ENCODE data around the gene FCHSD2.
"Not testable (repeated sequence)": the region's sequence is repeated elsewhere in the genome, so short reads cannot be mapped to it uniquely, and the experiment has no call there.

FCHSD2 gene

DNA sequence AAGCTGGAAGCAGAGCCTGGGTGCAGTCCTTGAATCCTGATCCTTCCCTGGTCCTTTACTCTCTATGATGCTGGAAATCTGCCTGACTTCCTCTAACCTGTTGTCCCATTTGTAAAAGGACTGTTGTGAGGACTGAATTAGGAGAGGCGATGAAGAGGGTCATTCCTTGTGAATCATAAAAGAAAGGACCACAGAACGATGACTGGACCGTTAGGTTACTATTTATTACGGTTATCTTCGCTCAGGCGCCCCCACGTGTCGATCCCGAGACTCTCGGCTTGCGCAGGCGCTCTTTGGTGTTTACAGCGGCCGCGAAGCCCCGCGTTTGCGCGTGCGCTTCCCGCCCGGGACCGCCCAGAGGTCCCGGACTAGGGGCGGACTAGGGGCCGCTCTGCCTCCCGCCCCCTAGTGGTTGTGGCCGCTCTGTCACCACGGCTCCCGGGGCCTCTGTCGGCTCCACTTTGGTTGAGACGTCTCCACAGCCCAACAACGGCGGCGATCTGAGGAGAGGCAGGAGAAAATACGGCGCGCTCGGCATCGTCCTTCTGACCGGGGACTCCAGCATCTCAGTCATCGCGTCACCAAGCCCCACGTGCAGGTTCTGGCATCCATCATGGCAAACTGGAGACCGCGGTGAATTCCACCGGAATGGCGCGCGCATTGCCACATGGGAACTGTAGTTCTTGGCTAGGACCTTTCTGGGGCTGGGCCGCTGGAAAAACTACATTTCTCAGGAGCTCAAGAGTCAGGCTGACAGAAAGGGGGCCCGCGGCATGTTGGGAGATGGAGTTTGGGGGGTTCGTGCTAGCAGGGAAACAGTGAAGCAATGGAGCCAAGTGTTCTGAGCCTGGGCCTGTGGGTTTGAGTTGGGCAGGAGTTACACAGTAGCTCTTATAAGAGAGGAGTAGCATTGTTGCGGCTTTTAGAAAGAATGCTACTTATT is 348.4 kb downstream of the FCHSD2 start, which contains the start of gene STARD10:
Gene STARD10 (minus strand): TSS at position 623 of the 943 bp plus-strand sequence. CDS start 12,866 bp downstream, outside the sequence.
- DNase-seq (ENCODE audit: low read depth in 2 of 2) = peak; percentile 83 to 92

DNA sequence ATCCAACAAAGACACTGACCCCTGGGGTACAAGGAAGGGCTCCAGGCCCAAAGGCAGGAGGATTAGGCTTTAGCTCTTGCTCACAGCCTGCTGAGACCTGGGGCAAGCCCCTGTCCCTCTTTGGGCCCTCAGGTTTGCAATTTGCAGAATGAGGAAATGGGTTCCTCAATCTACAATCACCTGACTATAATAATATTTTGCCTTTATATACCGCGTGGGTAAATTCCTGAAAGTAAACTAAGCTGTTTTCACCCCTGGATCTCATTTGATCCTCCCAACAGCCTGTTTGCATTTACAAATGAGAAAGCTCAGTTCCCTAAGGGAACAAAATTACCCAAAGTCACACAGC is 349.1 kb downstream of the FCHSD2 start:
- no peak for DNase-seq (ENCODE audit: low read depth in 2 of 2)

DNA sequence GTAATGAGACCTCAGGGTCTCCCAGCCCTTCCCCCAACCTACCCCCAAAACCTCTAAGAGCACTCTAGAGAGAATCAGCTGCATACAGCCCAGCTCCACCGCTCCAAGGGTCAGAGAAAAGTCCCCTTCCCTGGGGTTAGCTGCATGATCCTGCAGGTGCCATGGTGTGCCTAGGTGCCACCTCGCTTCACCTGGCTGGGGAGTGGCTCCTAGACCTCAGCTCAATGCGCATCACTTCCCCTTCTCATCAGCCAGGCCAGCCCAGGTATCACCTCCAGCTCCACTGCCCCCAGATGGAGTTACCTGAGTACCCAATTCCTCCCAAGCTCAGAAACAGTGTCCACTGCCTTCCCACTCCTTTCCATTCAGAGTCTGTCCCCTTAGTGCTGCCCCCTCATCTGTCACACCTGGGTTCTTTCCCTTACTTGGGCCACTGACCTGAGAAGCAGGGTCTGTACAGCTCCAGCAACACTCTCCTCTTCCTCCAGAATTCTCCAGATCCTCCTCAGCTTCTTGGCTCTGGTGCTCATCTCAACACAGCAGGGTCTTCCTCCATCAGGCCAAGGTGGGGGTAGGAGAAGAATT is 349.6 kb downstream of the FCHSD2 start:
- DNase-seq (ENCODE audit: low read depth in 2 of 2) = no peak

DNA sequence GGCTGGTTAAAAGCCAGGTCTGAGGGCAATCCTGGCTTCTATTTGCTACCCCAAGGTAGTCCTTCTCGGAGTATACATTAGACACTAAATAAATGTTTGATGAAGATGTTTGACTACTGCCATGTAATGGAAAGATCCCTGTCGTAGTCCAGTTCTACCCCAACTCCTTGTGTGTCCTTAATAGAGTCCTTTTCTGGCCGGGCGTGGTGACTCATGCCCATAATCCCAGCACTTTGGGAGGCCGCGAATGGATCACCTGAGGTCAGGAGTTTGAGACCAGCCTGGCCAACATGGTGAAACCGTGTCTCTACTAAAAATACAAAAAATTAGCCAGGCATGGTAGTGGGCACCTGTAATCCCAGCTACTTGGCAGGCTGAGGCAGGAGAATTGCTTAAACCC is 350.9 kb downstream of the FCHSD2 start:
- not testable (repeated sequence) for DNase-seq (ENCODE audit: low read depth in 2 of 2)

DNA sequence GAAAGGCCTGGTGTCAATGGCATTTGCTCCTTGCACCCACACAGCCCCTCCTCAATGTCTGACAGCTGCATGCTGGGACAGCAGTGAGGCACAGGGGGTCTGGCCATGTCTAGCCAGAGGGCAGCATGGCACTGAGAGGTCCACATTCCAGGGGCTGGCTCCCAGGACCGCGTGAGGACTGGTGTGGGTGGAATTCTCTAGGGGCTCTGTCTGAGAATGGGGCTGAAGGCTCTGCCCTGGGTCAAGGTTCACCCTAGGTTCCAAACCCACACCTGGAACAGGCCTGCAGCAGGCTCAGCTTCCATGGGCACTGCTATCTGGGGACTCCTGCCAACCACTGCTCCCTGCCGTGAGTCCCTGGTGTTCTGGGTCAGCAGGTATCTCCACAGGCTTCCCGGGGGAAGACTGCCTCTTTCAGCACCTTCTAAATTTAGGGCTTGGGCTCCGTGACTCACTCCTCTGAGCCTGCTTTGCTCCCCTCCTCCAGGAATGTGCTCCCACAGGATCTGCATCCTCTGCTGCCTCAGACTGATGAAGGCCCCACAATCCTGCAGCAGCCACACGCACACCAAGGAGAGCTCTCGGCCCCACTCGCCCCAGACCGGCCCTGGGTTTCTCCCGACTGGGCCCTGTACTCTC is 352.5 kb downstream of the FCHSD2 start:
- DNase-seq (ENCODE audit: low read depth in 2 of 2) = no peak

DNA sequence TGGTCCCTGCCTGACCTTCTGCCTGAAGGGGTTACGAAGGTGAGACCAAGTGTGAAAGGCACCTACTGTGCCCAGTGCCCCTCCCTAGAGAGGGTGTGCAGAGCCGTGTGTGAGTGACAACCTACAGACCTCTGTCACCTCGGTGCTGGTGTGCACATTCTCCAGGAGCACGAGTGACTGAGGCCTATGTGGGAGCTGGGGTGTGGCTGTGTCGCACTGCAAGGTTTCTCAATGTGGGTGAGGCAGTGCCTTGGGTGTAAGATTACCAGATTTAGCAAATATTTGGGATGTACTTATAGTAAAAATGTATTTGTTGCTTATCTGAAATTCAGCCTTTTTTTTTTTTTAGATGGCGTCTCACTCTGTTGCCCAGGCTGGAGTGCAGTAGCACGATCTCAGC is 353.9 kb downstream of the FCHSD2 start:
- no peak for DNase-seq (ENCODE audit: low read depth in 2 of 2)

DNA sequence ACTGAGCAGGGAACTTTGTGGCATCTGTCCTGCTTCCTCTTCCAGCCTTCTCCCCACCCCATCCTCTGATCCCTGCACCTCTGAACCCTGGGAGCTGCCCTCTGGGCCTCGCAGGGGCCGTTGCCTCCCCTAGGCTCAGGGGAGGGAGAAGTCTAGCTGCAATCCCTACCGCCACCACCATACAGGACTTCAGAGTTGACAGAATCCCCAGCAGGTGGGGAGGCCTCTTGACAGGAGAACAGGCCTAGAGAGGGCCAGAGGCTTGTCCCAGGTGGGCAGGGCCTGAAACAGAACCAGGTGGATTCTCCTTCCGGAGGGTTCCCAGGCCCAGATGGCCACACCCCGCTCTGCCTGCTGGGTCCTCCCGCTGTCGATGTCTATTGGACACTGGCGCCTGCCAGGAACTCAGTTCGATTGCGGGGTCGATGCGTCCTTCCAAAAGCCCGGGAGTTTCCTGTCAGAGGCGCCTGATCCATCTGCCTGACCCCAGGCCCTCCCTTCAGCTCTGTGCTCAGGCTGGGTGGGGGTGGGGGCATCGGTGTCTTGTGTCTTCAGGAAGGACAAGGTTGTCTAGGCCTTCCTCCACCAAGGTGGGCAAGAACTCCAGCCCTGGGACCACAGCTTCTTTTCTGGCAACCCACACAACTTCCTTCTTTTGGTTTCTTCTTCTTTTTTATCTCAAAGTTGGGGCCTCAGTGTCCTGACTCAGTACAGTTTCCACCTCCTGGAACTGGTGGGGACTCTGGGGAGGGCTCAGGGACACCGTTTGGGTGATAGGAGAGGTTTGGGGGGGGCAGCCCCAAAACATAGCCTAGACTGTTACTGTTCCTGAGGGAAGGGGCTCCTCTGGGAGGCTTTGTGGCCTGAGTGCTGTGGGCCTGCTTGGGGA is 354.7 kb downstream of the FCHSD2 start:
- no peak for DNase-seq (ENCODE audit: low read depth in 2 of 2)
